NB4 (cell line): ENCODE measurements around the gene FAM110D.

ENCODE experiments used
- DNase-seq: peaks from one replicate; pipeline ENCODE4 v3.0.0; 2010; ENCODE audit warnings: low read depth
- H3K4me3 ChIP-seq: one replicate; pipeline ENCODE4 v1.5.1; 2011; ENCODE audit warnings: mild to moderate bottlenecking, low read depth, low read length, moderate library complexity
- MYC ChIP-seq: IDR thresholded peaks from 2 replicates; pipeline ENCODE4 v1.6.1; 2011; ENCODE audit warnings: low read depth, low read length
- POLR2A ChIP-seq: IDR thresholded peaks from 2 replicates; pipeline ENCODE4 v1.6.1; 2011; ENCODE audit warnings: mild to moderate bottlenecking; ENCODE audit not compliant: insufficient read length; ENCODE audit errors: extremely low read depth
- TF ChIP-seq, protein P1 (sequence below): IDR thresholded peaks from one replicate; pipeline ENCODE4 v1.5.1; 2012; ENCODE audit warnings: low read depth, low read length
- TF ChIP-seq, protein P2 (sequence below): IDR thresholded peaks from 2 replicates; pipeline ENCODE4 v1.6.1; 2011; ENCODE audit warnings: low read depth, low read length

FAM110D gene

DNA sequence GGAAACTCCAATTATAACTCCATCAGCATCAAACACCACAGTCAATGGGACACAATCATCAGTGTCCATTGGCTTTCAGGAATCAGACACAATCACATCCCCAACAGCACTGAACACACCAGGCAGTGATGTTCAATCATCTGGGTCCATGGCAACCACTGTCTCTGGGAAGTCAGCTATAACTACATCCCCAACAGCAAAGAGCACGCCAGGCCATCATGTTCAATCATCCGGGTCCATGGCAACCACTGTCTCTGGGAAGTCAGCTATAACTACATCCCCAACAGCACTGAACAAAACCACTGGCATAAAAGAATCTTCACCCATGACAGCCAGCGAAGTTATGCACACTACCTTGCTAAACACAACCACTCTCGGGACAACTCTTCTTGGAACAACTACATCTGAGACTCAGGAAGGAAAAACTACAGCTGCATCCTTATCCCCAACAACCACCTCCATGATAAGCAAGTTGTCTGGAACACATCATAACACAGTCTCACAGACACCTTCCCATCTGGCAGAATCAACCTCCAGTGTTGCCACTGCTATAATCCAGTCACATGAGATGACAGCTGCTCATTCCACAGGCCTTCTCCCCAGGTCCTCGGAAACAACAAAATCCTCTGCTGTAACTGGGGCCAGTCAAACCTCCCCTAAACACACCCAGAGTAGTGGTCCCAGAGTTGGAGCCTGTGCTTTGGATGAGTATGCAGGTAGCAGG lies 51.4 kb downstream of the FAM110D start:
- TF ChIP-seq, protein P1, sequence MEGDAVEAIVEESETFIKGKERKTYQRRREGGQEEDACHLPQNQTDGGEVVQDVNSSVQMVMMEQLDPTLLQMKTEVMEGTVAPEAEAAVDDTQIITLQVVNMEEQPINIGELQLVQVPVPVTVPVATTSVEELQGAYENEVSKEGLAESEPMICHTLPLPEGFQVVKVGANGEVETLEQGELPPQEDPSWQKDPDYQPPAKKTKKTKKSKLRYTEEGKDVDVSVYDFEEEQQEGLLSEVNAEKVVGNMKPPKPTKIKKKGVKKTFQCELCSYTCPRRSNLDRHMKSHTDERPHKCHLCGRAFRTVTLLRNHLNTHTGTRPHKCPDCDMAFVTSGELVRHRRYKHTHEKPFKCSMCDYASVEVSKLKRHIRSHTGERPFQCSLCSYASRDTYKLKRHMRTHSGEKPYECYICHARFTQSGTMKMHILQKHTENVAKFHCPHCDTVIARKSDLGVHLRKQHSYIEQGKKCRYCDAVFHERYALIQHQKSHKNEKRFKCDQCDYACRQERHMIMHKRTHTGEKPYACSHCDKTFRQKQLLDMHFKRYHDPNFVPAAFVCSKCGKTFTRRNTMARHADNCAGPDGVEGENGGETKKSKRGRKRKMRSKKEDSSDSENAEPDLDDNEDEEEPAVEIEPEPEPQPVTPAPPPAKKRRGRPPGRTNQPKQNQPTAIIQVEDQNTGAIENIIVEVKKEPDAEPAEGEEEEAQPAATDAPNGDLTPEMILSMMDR, result no peak
- TF ChIP-seq POLR2A, result no peak
- DNase-seq, result no peak
- H3K4me3 ChIP-seq, result no peak overlapping the region

DNA sequence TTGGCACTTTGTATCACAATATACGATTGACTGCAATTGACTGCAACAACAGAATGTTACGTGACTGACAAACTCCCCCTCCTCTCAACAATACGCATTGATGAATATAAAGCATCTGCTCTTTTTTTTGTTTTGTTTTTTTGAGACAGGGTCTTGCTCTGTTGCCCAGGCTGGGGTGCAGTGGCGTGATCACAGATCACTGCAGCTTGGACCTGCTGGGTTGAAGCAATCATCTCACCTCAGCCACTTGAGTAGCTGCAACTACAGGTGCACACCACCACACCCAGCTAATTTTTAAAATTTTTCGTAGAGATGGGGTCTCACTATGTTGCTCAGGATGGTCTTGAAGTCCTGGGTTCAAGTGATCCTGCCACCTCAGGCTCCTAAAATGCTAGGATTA lies 53.8 kb downstream of the FAM110D start:
- TF ChIP-seq MYC (no peak), POLR2A (no peak)
- TF ChIP-seq, protein P1, result no peak
- TF ChIP-seq, protein P2, sequence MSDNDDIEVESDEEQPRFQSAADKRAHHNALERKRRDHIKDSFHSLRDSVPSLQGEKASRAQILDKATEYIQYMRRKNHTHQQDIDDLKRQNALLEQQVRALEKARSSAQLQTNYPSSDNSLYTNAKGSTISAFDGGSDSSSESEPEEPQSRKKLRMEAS, result no peak
- H3K4me3 ChIP-seq, result no peak overlapping the region
- DNase-seq, result no peak

DNA sequence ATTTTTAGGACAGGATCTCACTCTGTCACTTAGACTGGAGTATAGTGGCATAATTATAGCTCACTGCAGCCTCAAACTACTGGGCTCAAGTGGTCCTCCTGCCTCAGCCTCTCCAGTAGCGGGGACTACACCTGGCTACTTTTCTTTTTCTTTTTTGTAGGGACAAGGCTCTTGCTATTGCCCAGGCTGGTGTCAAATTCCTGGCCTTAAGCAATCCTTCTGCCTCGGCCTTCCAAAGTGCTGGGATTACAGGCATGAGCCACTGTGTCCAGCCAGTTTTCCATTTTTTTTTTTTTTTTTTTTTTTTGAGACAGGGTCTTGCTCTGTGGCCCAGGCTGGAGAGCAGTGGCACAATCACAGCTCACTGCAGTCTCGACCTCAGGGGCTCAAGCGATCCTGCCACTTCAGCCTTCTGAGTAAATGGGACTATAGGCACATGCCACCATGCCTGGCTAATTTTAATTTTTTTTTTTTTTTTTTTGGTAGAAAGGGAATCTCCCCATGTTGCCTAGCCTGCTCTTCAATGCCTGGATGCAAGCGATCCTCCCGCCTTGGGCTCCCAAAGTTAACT lies 54.5 kb downstream of the FAM110D start:
- H3K4me3 ChIP-seq, result no peak overlapping the region
- TF ChIP-seq, protein P2, result no peak
- TF ChIP-seq, protein P1, result no peak
- TF ChIP-seq POLR2A (no peak), MYC (no peak)
- no peak for DNase-seq
